SHP77 (cell line): ENCODE measurements around the gene MAFG.

ENCODE experiments used
- DNase-seq, 2 experiments: peaks; one replicate each; lab custom pipeline; 2025; lab: John Stamatoyannopoulos, UW

The MAFG gene

DNA sequence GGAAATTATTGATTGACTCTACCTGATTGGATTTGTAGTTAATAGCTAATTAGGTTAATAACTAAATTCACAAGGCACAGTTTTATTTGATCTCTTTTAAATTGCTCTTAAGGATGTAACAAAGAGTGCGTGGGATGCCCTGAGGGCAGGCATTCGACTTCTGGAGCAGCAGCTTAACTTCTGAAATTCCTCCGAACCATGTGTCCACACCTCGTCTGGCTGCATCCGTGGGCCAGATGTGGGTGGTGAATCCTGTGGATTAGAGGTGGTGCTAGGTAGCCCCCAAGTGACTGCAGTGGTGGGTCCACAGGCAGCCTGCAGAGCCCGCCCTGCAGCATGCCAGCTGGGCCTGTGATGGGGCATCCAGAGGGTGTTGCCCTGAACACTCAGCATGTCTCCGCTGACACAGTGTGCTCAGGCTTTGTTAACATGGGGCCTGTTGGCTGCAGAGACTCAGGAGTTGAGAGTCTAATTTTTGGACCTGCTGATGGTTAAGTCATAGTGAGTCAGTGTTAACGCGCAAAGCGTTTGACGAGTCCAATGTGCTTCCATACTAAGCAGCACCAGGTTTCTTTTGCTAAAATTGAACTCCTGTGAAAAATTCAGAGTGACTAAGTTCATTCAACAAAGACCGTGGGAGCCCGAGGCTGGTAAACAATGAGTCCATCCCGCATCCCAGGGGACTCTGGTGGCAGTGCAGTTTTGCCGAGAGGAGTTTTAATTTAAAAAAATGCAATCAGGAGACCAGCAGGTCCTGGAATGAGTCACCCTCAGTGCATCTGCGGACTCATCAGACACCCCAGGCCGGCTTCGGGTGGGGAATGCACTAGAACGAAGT, 29.3 kb downstream of the MAFG start:
- DNase-seq: no peak

DNA sequence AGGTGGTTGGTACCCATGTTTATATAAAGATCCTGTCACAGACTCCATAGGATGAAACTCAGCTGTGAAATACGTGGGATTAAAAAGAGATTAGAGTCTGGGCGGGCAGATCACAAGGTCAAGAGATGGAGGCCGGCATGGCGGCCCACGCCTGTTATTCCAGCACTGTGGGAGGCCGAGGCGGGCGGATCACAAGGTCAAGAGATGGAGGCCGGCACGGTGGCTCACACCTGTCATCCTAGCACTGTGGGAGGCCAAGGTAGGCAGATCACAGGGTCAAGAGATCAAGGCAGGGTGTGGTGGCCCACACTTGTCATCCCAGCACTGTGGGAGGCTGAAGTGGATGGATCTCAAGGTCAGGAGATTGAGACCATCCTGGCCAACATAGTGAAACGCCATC, 32.1 kb downstream of the MAFG start:
- DNase-seq: no peak

DNA sequence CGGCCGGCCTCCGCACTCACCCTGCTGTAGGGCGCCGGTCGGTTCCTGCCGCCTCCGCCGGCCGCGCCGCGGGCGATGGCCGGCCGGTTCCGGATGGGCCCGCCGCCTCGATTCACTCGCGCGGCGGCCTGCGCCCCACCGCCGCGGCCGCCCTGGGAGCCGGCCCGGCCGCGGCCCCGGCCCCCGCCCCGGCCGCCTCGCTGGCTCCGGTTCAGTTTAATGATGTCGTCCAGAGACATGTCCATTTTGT, 36.3 kb downstream of the MAFG start:
- DNase-seq: no peak

DNA sequence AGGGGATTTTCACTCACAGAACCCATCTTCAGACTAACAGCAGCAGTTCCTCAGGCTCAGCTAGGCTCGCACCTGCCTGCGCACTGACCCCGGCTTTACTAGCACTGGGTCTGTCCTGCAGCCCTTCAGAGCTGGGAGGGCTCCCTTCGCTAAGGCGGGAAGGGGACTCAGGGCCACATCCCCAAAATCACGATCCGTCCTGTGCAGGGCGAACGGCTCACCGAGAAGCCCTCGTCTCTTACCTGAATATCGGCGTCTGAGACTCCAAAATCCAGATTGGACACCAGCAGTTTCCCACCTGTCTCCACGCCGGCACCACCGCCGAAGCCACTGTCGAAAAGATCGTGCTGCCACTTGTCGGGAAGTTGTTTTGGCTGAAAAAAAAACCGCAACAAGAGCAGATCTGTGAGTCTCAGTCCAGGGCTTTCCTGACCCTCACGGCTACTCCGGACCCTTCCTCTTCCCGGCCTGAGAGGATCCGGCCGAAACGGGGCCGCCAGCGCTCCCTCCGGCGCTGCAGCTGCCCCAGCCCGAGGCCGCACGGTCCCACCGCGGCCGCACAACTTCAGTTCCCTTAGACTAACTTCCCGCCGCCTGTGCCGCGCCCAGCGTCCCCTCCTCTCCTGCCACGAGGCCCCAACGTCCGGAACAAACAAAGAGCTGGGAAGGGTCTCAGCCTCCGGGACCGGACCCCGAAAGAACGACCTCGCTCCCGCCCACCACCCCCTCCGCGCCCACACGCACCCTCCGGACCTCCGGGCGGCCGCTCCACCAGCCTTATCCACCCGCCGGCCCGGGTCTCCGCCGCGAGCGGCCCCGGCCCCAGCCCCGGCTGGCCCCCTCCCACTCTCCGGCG, 36.9 kb downstream of the MAFG start:
- DNase-seq: no peak

DNA sequence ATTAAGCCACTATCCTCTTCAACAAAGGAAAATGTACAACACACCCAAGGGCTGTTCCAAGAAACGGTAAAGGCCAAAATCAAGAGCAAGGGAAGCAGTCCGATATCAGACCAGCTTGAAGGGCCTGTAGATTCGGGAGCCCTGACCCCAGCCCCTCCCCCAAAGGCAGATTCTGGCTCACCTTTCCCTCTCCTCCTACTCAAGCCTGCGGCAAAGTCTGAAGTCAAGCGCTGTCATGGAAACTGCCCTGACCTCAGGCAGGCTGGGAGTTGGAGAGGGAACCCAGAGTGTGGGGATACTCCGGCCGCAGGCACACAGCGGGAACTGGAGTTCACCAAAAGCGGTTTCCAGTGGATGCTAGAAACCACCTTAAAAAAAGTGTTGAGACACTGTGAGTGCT, 37.9 kb downstream of the MAFG start:
- no peak for DNase-seq

DNA sequence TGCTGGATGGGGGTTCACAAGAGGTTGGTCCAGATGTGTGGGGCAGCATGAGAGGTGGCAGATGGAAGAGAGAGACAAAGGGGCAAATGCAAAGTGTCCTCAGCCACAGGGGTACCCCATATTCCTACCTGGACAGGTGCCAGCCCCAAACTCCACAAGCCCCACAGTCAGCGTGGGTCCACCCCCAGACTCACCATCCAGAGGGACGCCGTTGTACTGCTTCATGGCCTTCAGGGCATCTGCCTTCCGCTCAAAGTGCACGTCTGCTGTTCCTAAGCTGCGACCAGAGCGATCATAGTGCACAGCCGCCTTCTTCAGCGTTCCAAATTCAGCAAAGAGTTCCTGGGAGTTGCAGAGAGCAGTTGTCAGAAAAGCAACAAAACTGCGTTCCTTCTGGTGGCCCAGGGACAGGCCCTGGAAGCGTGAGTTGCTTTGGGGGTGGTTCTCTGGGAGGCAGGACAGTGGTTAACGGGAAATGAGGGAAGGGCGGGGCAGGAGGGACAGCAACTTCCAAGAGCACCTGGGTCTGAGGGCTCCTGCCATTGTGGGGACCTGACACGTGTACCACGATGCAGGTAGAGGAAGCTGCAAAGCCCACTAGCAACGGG, 38.4 kb downstream of the MAFG start:
- DNase-seq: no peak

DNA sequence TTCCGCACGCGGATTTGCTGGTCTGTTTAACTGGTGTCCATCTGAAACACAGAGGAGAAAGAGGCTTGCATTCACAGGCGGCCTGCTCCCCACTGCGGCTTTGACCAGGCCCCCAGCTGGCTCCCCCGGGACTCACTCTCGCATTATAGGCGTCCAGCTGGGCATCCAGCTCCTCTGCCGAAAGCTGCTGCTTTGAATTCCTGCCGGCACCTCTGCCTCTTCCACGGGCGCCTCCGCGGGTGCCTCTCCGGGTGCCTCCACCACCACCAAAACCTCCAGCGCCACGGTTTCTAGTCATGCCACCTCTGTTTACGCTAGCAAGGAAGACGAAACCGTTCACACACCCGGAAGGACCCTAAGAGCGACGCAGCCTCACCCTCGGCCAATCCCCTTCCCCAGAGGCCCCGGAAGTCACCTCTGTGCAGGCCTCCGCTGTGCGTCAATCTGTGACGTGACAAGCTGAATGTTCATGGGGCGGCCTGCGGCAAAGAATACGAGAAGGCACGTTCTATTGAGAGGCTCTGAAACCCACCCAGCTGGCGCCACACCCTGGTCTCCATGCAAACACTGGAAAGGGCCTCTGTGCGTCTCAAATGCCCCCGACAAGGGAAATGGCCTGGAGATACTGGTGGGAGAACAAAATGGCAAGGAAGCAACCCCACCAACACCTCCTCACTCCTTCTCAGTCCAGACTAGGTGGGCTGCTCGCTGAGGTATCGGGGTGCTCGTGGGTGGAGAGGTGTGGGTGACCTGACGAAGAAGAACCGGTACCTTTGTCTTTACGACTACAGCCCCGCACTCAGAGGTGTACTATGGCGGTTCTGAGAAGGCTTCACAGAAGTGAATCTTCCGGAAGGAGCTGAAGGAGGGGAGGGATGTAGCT, 39.2 kb downstream of the MAFG start:
- DNase-seq: no peak

DNA sequence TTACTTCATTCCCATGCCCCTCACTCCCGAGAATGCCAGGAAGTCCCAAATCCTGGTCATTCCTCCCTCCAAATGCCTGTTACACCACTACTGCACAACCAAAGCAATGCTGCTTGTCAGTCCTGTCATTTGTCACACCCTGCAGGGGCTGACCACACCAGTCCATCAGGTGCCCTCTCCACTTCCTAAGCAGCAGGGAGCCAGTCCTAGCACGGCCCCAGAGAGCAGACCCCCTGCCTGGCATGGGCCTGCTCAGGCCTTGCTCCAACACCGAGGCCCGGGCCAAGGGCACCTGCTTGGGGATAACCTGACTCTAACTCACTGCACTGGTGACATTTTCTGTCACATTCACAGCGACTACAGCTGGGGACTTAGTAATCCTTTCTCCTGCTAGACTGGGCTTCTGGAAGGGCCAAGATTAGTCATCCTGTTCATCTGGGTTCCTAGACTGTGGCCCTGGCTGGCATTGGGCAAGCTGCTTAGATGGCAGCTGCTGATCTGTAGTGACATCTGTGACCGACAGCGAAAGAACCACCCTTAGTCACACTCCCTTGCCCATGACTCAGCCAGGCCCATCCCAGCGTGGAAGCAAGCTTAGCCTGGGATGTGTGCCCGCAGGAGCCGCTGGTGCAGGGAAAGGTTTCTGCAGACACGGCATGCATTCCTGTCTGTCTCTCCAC, 41.5 kb downstream of the MAFG start:
- no peak for DNase-seq

DNA sequence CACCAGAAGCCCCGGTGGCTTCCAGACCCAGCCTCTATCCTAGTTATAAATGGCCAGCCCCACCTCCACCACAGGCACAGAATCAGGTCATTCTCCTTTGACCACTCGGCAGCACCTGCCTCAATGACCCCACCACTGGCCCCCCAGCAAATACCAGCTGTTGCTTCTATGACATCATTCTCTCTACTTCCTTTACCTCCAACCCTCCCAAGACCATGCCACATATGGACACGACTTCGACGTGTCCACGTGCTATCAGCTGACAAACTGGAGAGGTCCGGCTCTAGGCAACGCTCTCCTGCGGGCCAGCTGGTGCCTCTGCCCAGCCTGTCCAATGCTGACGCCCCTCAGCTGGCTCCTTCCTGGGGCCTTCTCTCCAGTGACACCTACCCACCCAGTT, 42.1 kb downstream of the MAFG start:
- DNase-seq: no peak

DNA sequence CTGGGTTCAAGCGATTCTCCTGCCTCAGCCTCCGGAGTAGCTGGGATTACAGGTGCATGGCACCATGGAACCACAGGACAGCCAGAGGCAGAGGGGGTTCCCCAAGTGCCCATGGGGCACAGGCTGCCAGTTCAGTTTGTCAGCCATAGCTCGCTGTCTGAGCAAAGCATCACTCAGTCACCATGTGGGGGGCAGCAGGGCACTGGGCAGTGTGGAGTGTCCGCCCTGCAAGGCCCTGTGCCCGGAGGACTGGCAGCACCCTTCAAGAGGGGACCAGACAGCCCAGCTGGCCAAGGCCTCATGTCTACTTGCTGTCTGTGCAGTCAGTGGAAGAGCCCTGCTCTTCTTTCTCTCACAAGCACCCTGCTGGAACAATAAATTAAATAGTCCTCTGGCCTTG, 42.6 kb downstream of the MAFG start:
- no peak for DNase-seq

DNA sequence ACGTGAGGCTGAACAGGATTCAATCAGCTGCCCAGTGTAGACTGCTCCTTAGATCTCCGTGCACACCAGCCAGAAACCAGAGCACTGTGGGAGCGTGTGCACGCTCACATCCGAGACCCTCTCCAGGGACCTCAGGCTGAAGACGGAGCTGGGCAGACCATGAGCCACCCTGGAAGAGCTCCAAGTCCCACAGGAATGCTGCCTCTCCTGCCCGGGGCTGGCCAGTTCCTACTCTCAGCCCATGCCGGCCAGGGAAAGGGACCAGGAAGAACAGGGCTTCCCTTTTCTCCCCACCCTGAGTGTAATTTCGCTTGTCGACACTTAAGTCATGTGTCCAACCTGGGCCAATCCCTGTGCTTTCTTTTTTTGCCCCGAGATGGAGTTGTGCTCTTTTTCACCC, 43.0 kb downstream of the MAFG start:
- no peak for DNase-seq

DNA sequence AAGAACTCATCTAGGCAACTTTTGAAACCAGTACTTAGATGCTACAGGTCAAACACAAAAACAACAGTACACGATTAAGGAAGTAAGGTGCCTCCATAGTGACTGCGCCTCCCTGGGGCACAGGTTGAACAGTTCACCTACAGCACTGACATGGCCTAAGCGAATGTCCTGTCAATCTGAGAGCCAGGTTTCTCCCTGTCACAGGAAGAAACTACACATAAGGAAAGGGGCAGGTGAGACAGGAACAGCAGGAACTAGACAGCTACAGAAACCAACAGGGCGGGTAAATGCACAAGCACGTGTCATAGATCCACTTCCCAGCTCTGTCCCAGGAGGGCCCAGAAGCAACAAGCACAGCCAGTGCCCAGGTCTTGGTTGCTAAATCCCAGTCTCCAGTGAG, 48.4 kb downstream of the MAFG start:
- no peak for DNase-seq

DNA sequence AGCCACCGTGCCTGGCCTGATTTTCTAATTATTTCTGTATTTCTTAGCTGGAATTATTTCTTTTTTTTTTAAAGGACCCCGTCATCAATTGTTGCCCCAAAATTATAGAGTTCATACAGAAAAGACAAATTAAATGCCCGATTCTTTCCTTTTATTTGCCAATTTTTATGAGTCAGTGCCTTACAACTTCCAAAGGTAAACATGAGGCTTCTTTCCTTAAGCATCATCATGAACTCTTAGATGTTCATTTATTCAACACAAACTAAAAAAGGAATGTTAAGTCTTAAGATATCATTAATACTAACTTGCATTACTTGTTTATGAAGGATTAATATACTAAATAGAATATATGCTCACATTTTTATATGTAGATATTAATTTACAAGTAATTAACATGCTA, 49.2 kb downstream of the MAFG start:
- DNase-seq: no peak

DNA sequence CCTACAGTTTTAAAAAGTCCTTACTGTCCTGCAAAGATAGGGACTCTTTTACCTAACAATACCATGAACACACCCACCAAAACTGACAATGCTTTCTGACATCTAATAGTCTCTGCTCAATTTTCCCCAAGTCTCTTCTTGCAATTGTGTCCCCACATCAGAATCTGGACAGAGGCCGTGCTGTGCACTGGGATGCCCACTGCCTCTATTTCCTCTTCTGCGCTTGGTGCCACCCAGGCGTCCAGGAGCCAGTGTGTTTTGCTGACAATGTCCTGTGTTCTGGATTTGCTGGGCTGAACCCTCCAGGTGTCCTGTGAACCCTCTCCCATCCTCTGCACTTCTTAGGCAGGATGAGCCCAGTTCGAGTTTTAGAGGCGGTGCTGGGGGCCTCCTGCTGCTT, 50.0 kb downstream of the MAFG start:
- no peak for DNase-seq

DNA sequence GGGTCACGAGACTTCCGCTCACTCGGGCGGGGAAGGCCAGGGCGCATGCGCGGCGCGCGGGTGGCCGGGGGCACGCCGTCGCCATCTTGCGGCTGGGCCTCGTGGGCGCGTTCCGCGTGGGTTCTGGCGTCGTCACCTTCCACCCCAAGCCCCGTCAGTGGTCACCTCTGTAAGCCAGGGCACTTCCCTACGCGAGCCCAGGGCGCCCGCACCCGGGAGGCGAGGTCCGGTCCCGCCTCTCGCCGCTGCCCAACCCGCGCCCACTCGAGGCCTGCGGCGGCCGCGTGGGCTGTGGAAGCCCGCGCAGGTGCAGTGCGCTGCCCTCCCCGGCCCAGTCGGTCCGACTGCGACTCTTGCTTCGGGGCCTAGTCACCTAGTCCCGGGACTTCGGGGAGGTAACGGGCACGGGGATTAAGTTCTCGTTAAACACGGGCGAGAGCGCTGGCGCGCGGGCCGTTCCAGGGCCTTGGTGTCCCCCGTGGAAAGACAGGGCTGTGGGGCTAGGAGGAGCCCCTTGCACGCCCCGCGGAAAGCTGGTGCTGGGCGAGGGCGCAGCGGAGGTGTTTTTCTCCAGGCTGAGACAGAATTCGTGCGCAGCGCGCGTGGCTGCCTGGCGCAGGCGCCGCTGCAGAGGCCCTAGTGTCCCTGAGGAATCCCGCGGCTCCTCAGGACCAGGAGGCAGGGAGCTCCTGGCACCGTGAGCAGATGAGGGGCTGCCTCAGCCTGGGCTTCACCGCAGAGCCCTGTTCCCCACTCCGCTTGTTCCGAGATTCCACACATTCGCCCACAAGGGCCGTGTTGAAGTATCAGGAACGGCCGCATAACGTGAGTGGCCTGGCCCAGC, 55.9 kb downstream of the MAFG start:
- peak; percentile 86 to 92 for DNase-seq

DNA sequence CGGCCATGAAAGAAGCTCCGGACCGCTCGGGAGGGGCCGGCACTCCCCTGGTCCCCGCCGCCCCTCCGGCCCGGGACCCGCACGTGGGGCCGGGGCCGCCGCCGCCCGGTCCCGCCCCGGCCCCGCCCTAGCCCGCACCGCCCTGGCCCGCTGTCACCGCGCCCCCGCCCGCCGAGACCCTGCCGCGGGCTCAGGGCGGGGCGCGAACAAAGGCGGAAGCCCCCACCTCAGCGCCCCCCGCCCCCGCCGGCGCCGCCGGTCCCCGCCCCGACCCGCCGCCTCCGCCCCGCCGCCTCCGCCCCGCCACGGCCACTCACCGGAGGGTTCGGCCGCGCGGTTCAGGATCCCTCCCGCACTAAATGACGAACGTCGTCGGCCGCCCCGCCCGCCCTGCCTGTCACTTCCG, 56.6 kb downstream of the MAFG start, which contains the start of gene ARHGDIA:
TSS of gene ARHGDIA (minus strand) at position 357 of the 406 bp plus-strand sequence. CDS start 1,407 bp downstream, outside the sequence.
- no peak for DNase-seq

DNA sequence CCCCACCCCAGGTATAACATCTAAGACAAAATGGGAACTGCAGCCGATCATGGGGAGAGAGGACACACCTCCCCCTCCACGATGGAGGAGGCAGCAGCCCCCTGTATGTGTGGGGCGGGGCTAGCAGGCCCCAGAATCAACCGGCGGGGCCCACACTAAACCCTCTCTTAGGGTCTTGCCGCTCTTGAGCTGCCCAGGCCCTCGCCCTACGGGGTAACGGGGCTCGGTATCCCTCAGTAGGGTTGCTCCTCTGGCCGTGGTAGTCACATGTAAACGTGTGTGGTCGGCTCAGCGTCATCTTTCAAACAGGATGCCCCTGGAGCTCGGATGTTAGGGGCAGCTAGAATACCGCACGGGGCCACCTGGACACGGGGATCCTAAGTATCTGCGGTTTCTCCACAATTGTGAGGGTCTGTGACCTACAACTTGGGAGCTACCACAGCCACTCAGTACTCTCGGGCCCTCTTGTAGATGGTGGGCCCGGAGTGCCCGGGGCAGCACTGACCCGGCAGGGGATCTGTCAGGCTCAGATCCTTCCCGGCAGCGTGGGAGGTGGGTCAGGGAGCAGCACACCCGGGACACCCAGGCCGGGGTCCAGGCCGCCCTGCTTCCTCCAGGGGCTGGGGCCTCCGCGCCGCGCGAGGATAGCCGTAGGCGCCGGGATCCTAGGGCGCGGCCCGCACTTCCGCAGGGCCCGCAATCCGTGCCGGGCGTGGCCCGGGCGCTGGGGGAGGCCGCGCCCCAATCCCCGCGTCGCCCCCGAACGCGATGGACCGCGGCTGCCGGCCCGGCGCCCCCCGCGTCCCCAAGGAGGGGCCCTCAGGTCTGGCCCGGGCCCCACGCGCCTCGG, 57.2 kb downstream of the MAFG start:
- DNase-seq: no peak

DNA sequence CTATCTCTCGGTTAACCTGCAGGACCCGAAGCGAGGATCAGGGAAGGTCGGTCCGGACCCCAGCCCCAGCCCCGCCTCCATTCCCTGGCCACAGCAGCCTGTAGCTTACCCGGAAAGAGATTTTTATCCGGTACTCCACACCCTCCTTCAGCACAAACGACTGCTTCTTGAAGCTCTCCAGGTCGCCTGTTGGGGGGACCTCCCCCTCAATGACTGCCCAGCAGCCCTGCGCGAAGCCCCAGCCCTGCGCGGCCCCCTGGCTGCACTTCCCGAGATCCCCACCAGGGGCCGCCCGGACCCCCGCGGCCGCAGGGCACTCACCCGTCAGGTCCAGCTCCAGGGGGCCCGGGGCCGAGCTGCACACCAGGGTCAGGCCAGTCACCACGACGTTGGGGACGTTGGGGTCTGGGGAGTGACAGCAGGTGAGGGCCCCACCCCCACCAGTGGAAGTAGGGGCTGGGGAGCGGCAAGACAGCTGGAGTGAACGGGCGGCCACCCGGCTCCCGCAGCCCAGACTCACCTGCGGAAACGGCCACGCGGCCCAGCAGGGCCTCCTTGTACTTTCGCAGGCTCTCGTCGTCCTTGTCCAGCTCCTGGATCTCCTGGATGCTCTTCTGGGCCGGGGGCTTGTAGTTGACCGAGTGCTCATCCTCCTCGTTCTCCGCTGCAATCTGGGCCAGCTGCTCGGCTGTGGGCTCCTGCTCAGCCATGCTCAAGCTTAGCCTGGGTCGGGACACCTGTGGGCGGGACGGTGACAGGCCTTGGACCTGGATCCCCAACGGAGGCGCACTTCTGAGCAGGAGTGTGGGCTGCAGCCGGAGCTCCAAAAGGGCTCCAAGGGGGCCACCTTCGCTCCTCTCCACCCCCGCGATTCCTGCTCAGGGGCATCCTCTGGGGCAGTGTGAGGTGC, 58.1 kb downstream of the MAFG start:
- DNase-seq: no peak
